HG02798 (cell line): ENCODE data around the gene TRAPPC2L.

Experiments
- ATAC-seq: cut with Tn5 transposase; IDR thresholded peaks from one replicate; pipeline ENCODE4 v1.9.1; 2021; ENCODE audit warnings: mild to moderate bottlenecking; ENCODE audit not compliant: unreplicated experiment, poor library complexity

Gene TRAPPC2L

GRCh38 chr16:88856828-88857727 is at the start of gene TRAPPC2L, which contains the start of gene GALNS:
Gene TRAPPC2L, plus strand, starts transcription at chr16:88857127. Its CDS starts 24 bp downstream, at chr16:88857151.
Gene GALNS, minus strand, starts transcription at chr16:88856947. Its CDS starts 70 bp downstream, at chr16:88856877.
- peak; percentile 90 for ATAC-seq

GRCh38 chr16:88807142-88807625 is 49.7 kb upstream of the TRAPPC2L start:
- no peak for ATAC-seq

- ATAC-seq = no peak
Measured at GRCh38 chr16:88807626-88808453, 49.1 kb upstream of the TRAPPC2L start.

GRCh38 chr16:88809068-88809675 is 47.8 kb upstream of the TRAPPC2L start:
- no peak for ATAC-seq

- ATAC-seq = no peak
Measured at GRCh38 chr16:88809676-88810165, 47.2 kb upstream of the TRAPPC2L start.

- no peak for ATAC-seq
Measured at GRCh38 chr16:88810166-88810911, 46.6 kb upstream of the TRAPPC2L start.

GRCh38 chr16:88810912-88811768 is 45.8 kb upstream of the TRAPPC2L start:
- peak; percentile 62 for ATAC-seq

GRCh38 chr16:88811769-88812512 is 45.0 kb upstream of the TRAPPC2L start, which contains the start of gene APRT:
Gene APRT, minus strand, starts transcription at chr16:88811928. Its CDS starts 29 bp downstream, at chr16:88811899.
- ATAC-seq = peak; percentile 81

GRCh38 chr16:88812513-88813268 is 44.2 kb upstream of the TRAPPC2L start:
- no peak for ATAC-seq

- no peak for ATAC-seq
Measured at GRCh38 chr16:88813269-88814143, 43.4 kb upstream of the TRAPPC2L start.

- ATAC-seq = no peak
Measured at GRCh38 chr16:88814144-88814502, 42.8 kb upstream of the TRAPPC2L start.

GRCh38 chr16:88815227-88815626 is 41.7 kb upstream of the TRAPPC2L start:
- ATAC-seq = no peak

- ATAC-seq = no peak
Measured at GRCh38 chr16:88815901-88816589, 40.9 kb upstream of the TRAPPC2L start.

GRCh38 chr16:88816736-88817535 is 40.0 kb upstream of the TRAPPC2L start:
- no peak for ATAC-seq
